Activated CD8-positive, alpha-beta memory T cell treated with anti-CD3 and anti-CD28 coated beads for 36 hours (primary cell): ENCODE data around the gene DCPS. TPM values are rescaled to one million over a fixed set of nuclear protein-coding genes. Genes with fewer than 3 reads are reported as not detected.
"Not testable (repeated sequence)": the region's sequence is repeated elsewhere in the genome, so short reads cannot be mapped to it uniquely, and the experiment has no call there.

Experiments used
- CTCF ChIA-PET: fragments of 350-600 bp; sonication (Branson Sonifier 250); formaldehyde crosslinking; loops from one replicate; lab custom pipeline; 2021; ENCODE audit warnings: antibody characterized with exemption; lab: Charles Lee
- POLR2A ChIA-PET: fragments of 350-600 bp; sonication (Branson Sonifier 250); formaldehyde crosslinking; loops from one replicate; lab custom pipeline; 2021; ENCODE audit warnings: antibody characterized with exemption; lab: Charles Lee
- total RNA-seq, 2 experiments: library from RNA; stranded (reverse); gene quantifications; one replicate each; pipeline ENCODE4 v1.2.3, GENCODE V29; 2021

Gene DCPS
- total RNA-seq, 2 experiments from 2014 or later = 39.2 to 39.3 TPM

DNA sequence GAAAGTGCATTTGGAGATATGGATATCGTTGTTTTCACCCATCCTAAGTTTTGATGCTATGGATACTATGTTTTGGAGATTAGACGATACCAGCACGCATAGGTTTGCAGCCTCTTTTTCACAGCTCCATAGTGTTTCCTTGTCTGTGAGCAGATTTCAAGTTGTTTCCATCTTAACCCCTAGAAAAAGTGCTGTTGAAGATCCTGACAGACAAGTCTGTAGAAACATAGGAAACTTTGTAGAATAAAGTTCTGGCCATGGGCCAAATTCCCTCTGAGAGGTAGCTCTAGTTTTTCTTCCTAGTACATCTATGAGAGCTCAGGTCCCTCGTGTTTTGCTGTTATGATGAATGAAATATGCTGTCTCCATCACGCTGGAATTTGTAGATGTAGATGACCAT, 84.0 kb downstream of the DCPS start:
- POLR2A ChIA-PET = no interaction called here
- CTCF ChIA-PET = interaction anchor here (0.7 kb wide), 1 partner anchor 80 kb away, joined by 3 read pairs; no protein-coding TSS in a partner anchor

DNA sequence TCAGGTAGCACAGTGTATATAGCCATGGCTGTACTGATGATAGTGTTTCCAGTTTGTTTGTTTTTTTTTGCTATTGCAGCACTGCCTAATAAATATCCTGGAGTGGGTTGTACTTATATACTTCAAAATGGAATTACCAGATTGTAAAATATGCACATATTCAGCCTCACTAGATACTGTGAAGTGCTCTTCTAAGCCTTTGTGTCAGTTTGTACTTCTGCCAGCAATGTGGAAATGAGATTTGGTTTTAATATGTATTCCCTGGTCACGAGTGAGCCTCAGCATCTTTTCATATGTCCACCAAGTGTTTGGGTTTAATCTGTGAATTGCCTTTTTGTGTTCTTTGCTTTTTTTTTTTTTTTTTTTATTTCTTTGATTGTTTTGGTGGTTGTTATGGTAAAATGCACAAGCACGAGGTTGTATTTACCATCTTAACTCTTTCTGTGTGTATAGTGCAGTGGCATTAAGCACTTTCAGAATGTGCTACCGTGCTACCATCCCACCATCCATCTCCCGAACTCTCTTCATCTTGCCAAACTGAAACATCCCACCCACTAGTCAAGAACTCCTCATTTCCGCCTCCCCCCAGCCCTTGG, 86.5 kb downstream of the DCPS start:
- ChIA-PET POLR2A (no interaction called here), CTCF (no interaction called here)

DNA sequence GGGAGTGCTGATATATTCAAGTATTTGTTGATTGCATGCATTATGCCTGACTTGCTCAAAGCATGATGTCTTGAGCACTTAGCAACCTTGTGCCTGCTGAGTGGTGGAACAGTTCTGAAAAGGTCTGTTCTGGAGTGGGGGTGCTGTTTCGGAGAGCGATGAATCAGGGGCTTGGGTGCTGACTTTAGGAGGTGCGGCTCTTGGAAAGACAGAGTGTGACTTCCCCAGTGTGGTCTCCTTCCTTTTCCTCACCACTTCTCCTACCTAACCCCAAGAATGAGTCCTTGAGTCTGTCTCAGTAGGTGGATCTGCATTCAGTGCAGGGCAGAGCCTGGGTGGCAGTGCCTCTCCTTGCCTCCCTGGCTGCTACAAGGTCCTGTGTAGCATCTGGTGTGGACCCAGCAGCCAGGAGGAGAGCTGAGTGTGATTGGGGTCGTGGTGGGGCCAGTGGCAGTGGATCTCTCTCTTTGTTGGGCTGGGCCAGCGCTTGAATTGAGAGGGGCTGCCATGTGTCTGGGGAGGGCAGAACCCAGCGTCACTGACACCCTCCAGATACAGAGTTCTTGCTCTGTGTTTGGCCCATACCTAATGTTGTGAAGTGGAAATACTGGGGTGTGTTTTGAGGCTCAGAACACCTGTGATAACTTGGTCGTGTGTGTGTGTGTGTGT, 87.6 kb downstream of the DCPS start:
- CTCF ChIA-PET = no interaction called here
- POLR2A ChIA-PET = no interaction called here

DNA sequence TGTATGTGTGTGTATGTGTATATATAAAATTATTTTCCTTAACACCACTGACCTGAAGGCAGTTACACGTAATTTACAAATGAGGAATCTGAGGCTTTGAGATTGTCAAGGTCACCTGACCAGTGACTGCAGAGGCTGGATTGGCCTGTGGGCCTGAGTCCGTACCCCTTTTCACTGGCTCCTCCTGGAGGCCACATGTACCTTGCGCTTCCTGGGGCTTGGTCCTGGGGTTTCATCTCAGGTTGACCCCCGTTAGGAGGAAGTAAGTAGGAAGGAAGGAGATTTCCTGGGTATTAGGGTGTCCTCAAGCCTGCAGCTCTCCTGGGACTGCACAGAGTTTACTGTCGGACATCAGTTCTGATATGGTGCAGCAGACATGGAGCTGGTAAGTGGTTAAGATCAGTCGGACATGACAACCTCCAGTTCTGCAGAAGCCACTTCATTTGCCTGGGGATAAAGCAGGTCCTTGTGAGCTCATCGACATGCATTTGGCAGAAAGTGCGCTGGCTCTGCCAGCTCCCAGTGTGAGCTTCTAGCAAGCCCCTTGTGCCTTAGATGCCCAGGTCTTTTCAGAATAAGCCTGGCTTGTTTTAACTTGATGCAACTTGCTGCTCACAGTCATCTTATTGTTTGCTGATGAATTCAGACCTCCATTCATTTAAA, 88.2 kb downstream of the DCPS start:
- CTCF ChIA-PET = no interaction called here
- POLR2A ChIA-PET = no interaction called here

DNA sequence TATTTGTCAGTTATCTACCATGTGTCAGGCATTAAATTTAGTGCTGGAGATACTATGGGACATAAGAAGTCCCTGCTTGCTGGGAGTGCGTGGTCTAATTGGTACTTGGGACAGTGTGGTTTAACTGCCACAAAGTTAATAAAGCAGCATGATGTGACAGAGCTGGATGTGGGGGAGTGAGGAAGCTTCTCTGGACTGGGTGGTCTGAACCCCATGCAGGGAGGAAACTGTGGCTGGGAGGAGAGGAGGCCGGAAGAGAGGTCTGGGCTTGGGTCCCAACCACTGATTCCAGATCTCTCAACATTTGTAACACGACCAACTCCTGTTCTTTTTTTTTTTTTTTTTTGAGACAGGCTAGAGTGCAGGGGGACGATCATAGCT, 88.8 kb downstream of the DCPS start:
- POLR2A ChIA-PET = no interaction called here
- CTCF ChIA-PET = no interaction called here

DNA sequence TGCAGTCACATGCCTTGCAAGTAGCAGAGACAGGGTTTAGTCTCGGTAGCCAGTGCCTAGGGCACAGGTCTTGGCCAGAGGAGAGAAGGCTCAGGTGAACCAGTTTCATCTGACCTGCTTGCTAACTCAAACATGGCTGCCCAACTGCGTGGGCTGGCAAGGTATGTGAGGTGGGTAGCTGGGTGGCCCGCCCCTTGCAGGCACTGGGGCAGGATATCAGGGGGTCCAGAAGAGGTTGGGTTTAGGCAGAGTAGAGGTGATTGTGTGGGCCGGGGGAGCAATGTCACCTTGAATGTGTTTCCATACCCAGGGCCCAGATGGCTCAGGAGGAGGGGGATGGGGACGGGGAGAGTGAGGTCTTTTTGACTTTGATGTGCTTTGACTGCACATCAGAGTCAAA, 89.3 kb downstream of the DCPS start:
- POLR2A ChIA-PET = no interaction called here
- CTCF ChIA-PET = no interaction called here

DNA sequence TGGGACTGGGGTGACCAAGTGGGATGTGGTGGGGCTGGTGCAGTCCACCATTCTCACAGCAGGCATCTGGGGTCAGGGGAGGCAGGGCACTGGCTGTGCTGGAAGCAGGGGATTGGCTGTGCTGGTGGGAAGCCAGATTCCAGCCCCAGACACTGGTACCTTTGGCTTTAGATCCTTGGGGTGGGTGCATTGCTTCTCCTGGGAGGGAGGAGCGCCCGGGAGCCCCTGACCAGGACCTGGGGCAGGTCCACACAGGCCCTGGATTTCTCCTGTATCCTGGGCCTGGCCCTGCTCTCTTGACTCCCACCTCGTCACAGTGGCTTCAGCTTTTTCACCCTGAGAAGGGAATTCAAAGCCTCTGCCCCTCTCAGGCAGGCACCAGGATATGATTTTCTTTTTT, 90.2 kb downstream of the DCPS start:
- ChIA-PET CTCF (no interaction called here), POLR2A (no interaction called here)

DNA sequence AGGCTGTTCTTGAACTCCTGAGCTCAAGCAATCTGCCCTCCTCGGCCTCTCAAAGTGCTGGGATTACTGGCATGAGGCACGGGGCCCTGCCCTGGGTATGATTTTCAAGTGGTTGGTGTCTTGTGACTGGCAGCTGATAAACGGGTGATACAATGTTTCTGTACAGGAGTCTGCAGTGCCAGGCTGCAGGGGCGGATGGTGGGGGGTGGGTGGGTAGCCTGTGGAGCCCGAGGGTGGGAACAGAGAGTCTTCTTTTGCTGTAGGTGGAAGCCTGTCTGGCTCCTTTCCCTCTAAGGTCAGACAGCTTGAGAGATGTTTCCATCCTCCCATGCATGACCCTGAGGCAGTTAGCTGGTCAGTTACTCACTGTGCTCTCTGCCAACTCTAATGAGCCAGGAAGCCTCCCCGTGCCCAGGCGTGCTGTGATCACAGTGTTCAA, 90.8 kb downstream of the DCPS start:
- POLR2A ChIA-PET, CTCF ChIA-PET: not testable (repeated sequence)

Other genes starting within 250 kb of the DCPS start
- 1 to 10 TPM; 2.3 TPM for gene CDON, start 241.2 kb upstream of the DCPS start, total RNA-seq
- 10 to 100 TPM; 46.9 to 49.3 TPM for gene RPUSD4, start 92.4 kb upstream of the DCPS start, total RNA-seq
- 10 to 100 TPM; 16.0 to 17.5 TPM for gene FAM118B, start 92.3 kb upstream of the DCPS start, total RNA-seq
- 100 to 1,000 TPM; 160 to 167 TPM for gene SRPRA, start 35.2 kb upstream of the DCPS start, total RNA-seq
- gene FOXRED1, start 34.9 kb upstream of the DCPS start, total RNA-seq = 10 to 100 TPM; 49.2 to 51.6 TPM
- gene TIRAP, start 21.0 kb upstream of the DCPS start, total RNA-seq = 10 to 100 TPM in 1 of 2 experiments, 1 to 10 TPM in 1; 9.8 to 10.1 TPM
- gene ST3GAL4, start 51.6 kb downstream of the DCPS start, total RNA-seq = 10 to 100 TPM; 13.6 to 13.9 TPM